NK-92 (cell line): ENCODE measurements around the gene RNF26.
A peak's percentile ranks its signal among the peaks of the same experiment; 100 is the strongest.

Experiments used
- DNase-seq: peaks from one replicate; lab custom pipeline; 2025; ENCODE audit not compliant: unreplicated experiment; lab: John Stamatoyannopoulos, UW

The RNF26 gene

GRCh38 chr11:119334174-119334930 lies at the start of gene RNF26:
Gene RNF26 (plus strand): TSS chr11:119334527. CDS start chr11:119335123, 596 bp downstream.
- DNase-seq, result peak; percentile 57

- no peak for DNase-seq
These were observed 48.9 kb upstream of the RNF26 start for GRCh38 chr11:119285431-119285830.

GRCh38 chr11:119288219-119288618 lies 46.1 kb upstream of the RNF26 start:
- no peak for DNase-seq

- DNase-seq, result no peak
These were observed 43.3 kb upstream of the RNF26 start for GRCh38 chr11:119290894-119291497.

- no peak for DNase-seq
These were observed 40.9 kb upstream of the RNF26 start for GRCh38 chr11:119293461-119293860.

- no peak for DNase-seq
These were observed 39.1 kb upstream of the RNF26 start for GRCh38 chr11:119295178-119295577.

- no peak for DNase-seq
These were observed 36.4 kb upstream of the RNF26 start for GRCh38 chr11:119297938-119298337.

GRCh38 chr11:119298726-119299125 lies 35.6 kb upstream of the RNF26 start:
- DNase-seq, result no peak

- DNase-seq, result no peak
These were observed 34.9 kb upstream of the RNF26 start for GRCh38 chr11:119299416-119299815.

GRCh38 chr11:119300198-119300964 lies 33.9 kb upstream of the RNF26 start:
- no peak for DNase-seq

- no peak for DNase-seq
These were observed 31.1 kb upstream of the RNF26 start for GRCh38 chr11:119303227-119303718.

GRCh38 chr11:119305556-119306372 lies 28.6 kb upstream of the RNF26 start:
- DNase-seq, result no peak

GRCh38 chr11:119306373-119306890 lies 27.9 kb upstream of the RNF26 start:
- DNase-seq, result no peak

- no peak for DNase-seq
These were observed 27.1 kb upstream of the RNF26 start for GRCh38 chr11:119307219-119307618.

GRCh38 chr11:119307974-119308373 lies 26.4 kb upstream of the RNF26 start:
- no peak for DNase-seq

GRCh38 chr11:119309411-119309810 lies 24.9 kb upstream of the RNF26 start:
- DNase-seq, result no peak

- no peak for DNase-seq
These were observed 24.2 kb upstream of the RNF26 start for GRCh38 chr11:119309953-119310681.

- DNase-seq, result no peak
These were observed 23.7 kb upstream of the RNF26 start for GRCh38 chr11:119310682-119311052.

- no peak for DNase-seq
These were observed 19.6 kb upstream of the RNF26 start for GRCh38 chr11:119314726-119315125.
